ENCODE measurements around the gene MMP3.

The MMP3 gene

DNA sequence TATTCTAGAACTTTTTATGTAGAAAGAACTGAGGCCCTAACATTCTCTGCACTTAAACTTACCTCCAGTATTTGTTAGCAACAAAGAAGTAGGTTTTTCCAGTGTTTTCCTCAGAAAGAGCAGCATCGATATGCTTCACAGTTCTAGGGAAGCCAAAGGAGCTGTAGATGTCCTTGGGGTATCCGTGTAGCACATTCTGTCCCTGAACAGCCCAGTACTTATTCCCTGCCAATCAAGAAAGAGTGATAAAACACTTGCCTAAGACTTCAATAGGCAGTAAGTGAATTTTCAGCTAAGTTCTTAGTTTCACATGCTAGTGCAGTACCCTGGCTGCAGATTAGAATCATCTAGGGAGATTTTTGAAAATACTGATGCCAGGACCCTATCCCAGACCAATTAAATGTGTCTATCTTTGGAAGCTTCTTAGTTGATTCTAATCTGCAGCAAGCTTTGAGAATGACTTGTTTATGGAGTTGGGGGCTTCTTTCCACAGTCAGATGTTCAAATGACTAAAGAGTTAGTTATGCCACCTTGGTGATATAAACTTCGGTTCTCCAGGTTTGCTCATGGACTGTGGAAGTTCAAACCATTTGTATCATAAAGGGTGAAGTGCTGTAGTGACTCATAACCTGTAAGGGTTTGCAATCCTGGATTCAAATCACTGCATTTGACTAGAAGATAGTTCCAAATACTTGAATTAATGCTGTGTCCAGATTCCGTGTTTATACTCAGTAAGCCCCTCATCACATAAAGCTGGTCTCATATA lies 52.0 kb downstream of the MMP3 start:
- no peaks in the 10 kb centered on the region for H3K36me3 ChIP-seq (ENCODE audit: insufficient read depth, insufficient read length, low read length)
- TF ChIP-seq YY1 (IDR thresholded peaks at IDR 0.05; ENCODE audit: insufficient read depth, insufficient read length): no peak
- no peak for TF ChIP-seq SUZ12 (IDR thresholded peaks at IDR 0.05; ENCODE audit: extremely low read depth, insufficient read depth, insufficient read length)
- no peak for TF ChIP-seq ZNF274 (IDR thresholded peaks at IDR 0.05; ENCODE audit: low read depth, low read length)
- H3K4me3 ChIP-seq (ENCODE audit: insufficient read length, low read depth): no peak overlapping the region
- H3K9ac ChIP-seq (ENCODE audit: insufficient read length, low read depth): no peak overlapping the region
- no peak for DNase-seq (ENCODE audit: low read depth, low spot score)
- no peaks in the 10 kb centered on the region for H3K4me1 ChIP-seq (ENCODE audit: insufficient read depth, insufficient read length)
- H3K9me3 ChIP-seq (ENCODE audit: insufficient read depth, low read length): no peaks in the 10 kb centered on the region
- H3K27me3 ChIP-seq (ENCODE audit: insufficient read depth, insufficient read length): no peaks in the 10 kb centered on the region

DNA sequence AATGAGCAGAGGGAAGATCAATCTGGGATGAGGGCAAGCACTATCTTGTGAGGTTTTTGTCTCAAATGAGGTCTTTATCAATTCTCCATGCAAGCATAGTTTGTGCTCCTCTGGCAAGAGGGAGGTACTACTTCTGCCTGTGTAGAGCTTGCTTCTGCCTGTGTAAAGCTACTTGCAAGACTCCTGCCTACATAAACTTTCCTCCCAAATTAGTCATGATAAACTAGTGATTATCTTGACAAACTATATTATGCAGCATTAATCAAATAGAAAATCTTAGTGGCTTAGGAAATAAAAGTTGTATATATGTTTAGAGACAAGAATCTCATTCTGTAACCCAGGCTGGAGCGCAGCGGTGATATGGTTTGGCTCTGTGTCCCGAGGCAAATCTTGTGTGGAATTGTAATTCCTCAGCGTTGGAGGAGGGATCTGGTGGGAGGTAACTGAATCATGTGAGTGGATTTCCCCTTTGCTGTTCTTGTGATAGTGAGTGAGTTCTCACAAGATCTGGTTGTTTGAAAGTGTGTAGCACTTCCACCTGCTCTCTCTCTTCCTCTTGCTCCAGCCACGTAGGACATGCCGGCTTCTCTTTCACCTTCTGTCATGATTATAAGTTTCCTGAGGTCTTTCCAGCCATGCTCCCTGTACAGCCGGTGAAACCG lies 54.9 kb downstream of the MMP3 start:
- Histone ChIP-seq H3K36me3 (ENCODE audit: insufficient read depth, insufficient read length, low read length) (no peaks in the 10 kb centered on the region), H3K4me1 (ENCODE audit: insufficient read depth, insufficient read length) (no peaks in the 10 kb centered on the region), H3K9me3 (ENCODE audit: insufficient read depth, low read length) (no peaks in the 10 kb centered on the region), H3K27me3 (ENCODE audit: insufficient read depth, insufficient read length) (no peaks in the 10 kb centered on the region), H3K9ac (ENCODE audit: insufficient read length, low read depth) (no peak overlapping the region), H3K4me3 (ENCODE audit: insufficient read length, low read depth) (no peak overlapping the region)
- DNase-seq (ENCODE audit: low read depth, low spot score): no peak
- no peak for TF ChIP-seq YY1 (IDR thresholded peaks at IDR 0.05; ENCODE audit: insufficient read depth, insufficient read length)
- TF ChIP-seq SUZ12 (IDR thresholded peaks at IDR 0.05; ENCODE audit: extremely low read depth, insufficient read depth, insufficient read length): no peak
- TF ChIP-seq ZNF274 (IDR thresholded peaks at IDR 0.05; ENCODE audit: low read depth, low read length): no peak

All from NT2/D1 (cell line).